ENCODE results near the gene ETDB. TPM values are rescaled to one million over a fixed set of nuclear protein-coding genes. Genes with fewer than 3 reads are reported as not detected.

Gene ETDB
- polyA plus RNA-seq, 1 donor = not detected

Other genes starting within 250 kb of the ETDB start
- gene MOSPD1, start 205.3 kb downstream of the ETDB start, polyA plus RNA-seq (ENCODE audit: insufficient read length) = 40.6 TPM
- gene SMIM10, start 129.5 kb downstream of the ETDB start, polyA plus RNA-seq (ENCODE audit: insufficient read length) = 12.7 TPM
- gene RTL8B, start 98.0 kb downstream of the ETDB start, polyA plus RNA-seq (ENCODE audit: insufficient read length) = 35.0 TPM
- gene RTL8C, start 88.2 kb downstream of the ETDB start, polyA plus RNA-seq (ENCODE audit: insufficient read length) = 469 TPM
- 75.3 TPM for gene RTL8A, start 68.4 kb downstream of the ETDB start, polyA plus RNA-seq (ENCODE audit: insufficient read length)
- gene SMIM10L2B, start 21.8 kb downstream of the ETDB start, polyA plus RNA-seq (ENCODE audit: insufficient read length) = 9.0 TPM
- 0.42 TPM for gene CT55, start 50.9 kb upstream of the ETDB start, polyA plus RNA-seq (ENCODE audit: insufficient read length)
- gene ETDA, start 131.5 kb upstream of the ETDB start, polyA plus RNA-seq (ENCODE audit: insufficient read length) = not detected
- not detected for gene ETDC, start 189.0 kb upstream of the ETDB start, polyA plus RNA-seq (ENCODE audit: insufficient read length)
- 8.1 TPM for gene ZNF75D, start 223.6 kb upstream of the ETDB start, polyA plus RNA-seq (ENCODE audit: insufficient read length)
- 13.8 TPM for gene ZNF449, start 224.3 kb upstream of the ETDB start, polyA plus RNA-seq (ENCODE audit: insufficient read length)

Measured in forelimb muscle (tissue), 1 donor.